Gastrocnemius medialis (tissue), 4 donors: ENCODE data around the gene MARK2.

ENCODE experiments used
- CTCF ChIP-seq, 5 experiments: fragments of 450-650 bp in 3 of 5; fragments of 200-600 bp in 2 of 5; sonication (generic) in 2 of 5; IDR thresholded peaks in 4 of 5; conservative IDR thresholded peaks in 1 of 5; 1 replicate in 4 of 5; 2 replicates in 1 of 5; pipeline ENCODE4 v1.5.1; 2016 to 2019; ENCODE audit warnings: antibody characterized with exemption in 5 of 5, mild to moderate bottlenecking in 3 of 5, moderate library complexity in 3 of 5
- POLR2A ChIP-seq, 2 donors: fragments of 450-650 bp; IDR thresholded peaks; one replicate each; pipeline ENCODE4 v1.6.1; 2017; ENCODE audit warnings: antibody characterized with exemption in 2 of 2, mild to moderate bottlenecking in 2 of 2, moderate library complexity in 2 of 2

GRCh38 chr11:63942803-63943202 lies 103.9 kb downstream of the MARK2 start:
- TF ChIP-seq CTCF (IDR thresholded peaks at IDR 0.05 in 4 of 5, conservative IDR thresholded peaks at IDR 0.05 in 1 of 5) (no peak), POLR2A (IDR thresholded peaks at IDR 0.05) (no peak)
